ENCODE results near the gene CDH24.
A peak's percentile ranks its signal among the peaks of the same experiment; 100 is the strongest.
"Not testable (repeated sequence)": the region's sequence is repeated elsewhere in the genome, so short reads cannot be mapped to it uniquely, and the experiment has no call there.

CDH24 gene

GRCh38 chr14:23009939-23010726 lies 47.2 kb downstream of the CDH24 start, which contains the start of gene C14orf93:
C14orf93 (minus strand) TSS chr14:23010143; CDS start chr14:22999023, 11,120 bp downstream.
- DNase-seq: peak; percentile 87
- Mint-ChIP-seq H3K4me1 (peaks cover 45% of the 10 kb centered on the region), H3K27me3 (no peaks in the 10 kb centered on the region), H3K36me3 (ENCODE audit: low read depth) (no peaks in the 10 kb centered on the region), H3K9me3 (no peaks in the 10 kb centered on the region), H3K27ac (peak within 1 kb of the TSS; percentile 95), H3K4me3 (peak within 1 kb of the TSS; percentile 95)
- no peak for ATAC-seq

DNA sequence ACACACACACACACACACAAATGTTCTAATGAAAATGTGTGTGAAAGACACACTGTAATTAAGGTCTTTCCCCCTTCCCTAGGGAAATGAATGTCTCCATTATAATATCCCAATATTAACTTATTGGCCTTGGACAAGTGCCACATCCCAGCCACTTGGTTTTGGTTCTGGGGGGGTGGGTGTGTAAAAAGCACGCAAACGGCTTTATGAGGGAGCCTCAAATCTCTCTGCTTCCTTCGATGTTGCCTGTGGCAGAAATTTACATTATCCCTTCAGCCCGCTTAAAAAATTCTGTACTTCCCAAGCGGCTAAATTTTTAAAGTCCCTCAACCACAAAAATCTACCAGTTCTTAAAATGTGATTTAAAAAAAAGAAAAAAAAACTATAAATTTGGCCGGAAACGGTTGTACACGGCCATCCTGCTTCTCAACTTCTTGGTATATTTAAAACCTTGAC lies 47.8 kb downstream of the CDH24 start:
- Mint-ChIP-seq H3K27ac (peak overlapping the region; percentile 95), H3K36me3 (ENCODE audit: low read depth) (no peaks in the 10 kb centered on the region), H3K4me3 (peak overlapping the region; percentile 95), H3K4me1 (peaks cover 45% of the 10 kb centered on the region), H3K9me3 (no peaks in the 10 kb centered on the region), H3K27me3 (no peaks in the 10 kb centered on the region)
- DNase-seq (no peak), ATAC-seq (no peak)

- DNase-seq (no peak), ATAC-seq (no peak)
- Mint-ChIP-seq H3K27ac (peak overlapping the region; percentile 50), H3K36me3 (ENCODE audit: low read depth) (no peaks in the 10 kb centered on the region), H3K27me3 (no peaks in the 10 kb centered on the region), H3K4me3 (peak overlapping the region; percentile 95), H3K4me1 (peaks cover 45% of the 10 kb centered on the region), H3K9me3 (no peaks in the 10 kb centered on the region)
Observed at GRCh38 chr14:23008831-23009230, 48.5 kb downstream of the CDH24 start.

DNA sequence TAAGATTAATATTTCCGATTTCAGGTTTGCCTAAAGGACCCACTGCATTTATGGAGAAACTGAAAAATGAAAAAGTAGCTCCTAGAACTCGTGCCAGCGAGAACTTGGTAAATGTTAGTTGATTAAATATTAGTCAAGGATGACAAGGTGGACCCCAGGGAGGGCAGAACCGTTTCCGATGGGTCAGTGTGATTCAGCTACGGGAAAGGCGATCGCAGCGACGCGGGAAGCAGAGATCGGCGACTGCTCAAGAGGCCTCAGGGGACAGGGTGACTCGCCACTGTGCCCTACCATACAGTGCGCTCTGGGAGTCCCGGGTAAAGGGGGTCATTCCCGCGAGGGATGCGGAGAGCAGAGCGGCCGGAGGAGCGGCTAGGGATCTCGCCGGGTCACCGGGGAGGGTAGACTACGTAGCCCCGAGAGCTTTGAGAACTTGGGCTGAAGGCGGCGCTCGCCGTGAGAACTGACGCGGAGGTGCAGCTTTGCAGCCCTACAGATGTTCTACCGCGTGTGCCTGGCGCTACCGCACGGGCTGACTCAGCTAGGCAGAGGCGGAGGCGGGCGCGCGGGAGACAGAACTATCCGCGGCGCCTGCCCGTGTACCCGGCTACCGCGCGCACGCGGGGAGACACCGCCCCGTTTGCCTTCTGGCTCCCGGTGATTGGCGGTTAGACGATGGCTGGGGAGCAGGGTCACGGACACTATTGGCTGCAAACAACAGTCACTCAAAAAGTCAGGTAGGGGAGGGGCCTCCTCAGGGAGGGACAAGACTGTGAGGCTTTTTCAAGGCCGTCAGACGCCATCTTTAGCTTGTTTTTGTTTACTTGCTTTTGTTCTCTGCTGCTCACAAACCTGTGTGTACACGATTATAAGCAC lies 50.5 kb downstream of the CDH24 start:
- H3K4me1 Mint-ChIP-seq: peaks cover 45% of the 10 kb centered on the region
- no peaks in the 10 kb centered on the region for H3K9me3 Mint-ChIP-seq
- peak overlapping the region; percentile 96 for H3K4me3 Mint-ChIP-seq
- ATAC-seq: peak; percentile 99
- H3K27ac Mint-ChIP-seq: peak overlapping the region; percentile 99
- DNase-seq: peak; percentile 94
- H3K27me3 Mint-ChIP-seq: no peaks in the 10 kb centered on the region
- H3K36me3 Mint-ChIP-seq (ENCODE audit: low read depth): no peaks in the 10 kb centered on the region

- H3K4me3 Mint-ChIP-seq: peak overlapping the region; percentile 96
- H3K36me3 Mint-ChIP-seq (ENCODE audit: low read depth): no peaks in the 10 kb centered on the region
- no peak for ATAC-seq
- no peaks in the 10 kb centered on the region for H3K27me3 Mint-ChIP-seq
- H3K27ac Mint-ChIP-seq: peak overlapping the region; percentile 99
- peaks cover 42% of the 10 kb centered on the region for H3K4me1 Mint-ChIP-seq
- DNase-seq: no peak
- H3K9me3 Mint-ChIP-seq: no peaks in the 10 kb centered on the region
Observed at GRCh38 chr14:23006188-23006534, 51.2 kb downstream of the CDH24 start.

- peak overlapping the region; percentile 96 for H3K4me3 Mint-ChIP-seq
- DNase-seq: no peak
- ATAC-seq: no peak
- no peaks in the 10 kb centered on the region for H3K9me3 Mint-ChIP-seq
- peak overlapping the region; percentile 99 for H3K27ac Mint-ChIP-seq
- peaks cover 43% of the 10 kb centered on the region for H3K4me1 Mint-ChIP-seq
- H3K27me3 Mint-ChIP-seq: no peaks in the 10 kb centered on the region
- H3K36me3 Mint-ChIP-seq (ENCODE audit: low read depth): no peaks in the 10 kb centered on the region
Observed at GRCh38 chr14:23005451-23006187, 51.7 kb downstream of the CDH24 start.

DNA sequence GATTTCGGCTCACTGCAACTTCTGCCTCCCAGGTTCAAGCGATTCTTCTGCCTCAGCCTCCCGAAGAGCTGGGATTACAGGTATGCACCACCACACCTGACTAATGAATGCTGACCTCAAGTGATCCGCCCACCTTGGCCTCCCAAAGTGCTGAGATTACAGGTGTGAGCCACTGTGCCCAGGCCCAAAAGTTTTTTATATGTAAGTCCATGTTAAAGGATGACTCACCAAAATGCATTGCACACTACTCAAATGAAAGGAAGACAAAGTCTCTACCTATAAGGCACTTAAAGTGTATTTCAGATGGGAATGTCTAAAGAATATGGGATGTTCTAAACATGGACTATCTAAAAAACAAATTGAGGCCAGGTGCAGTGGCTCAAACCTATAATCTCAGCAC lies 53.0 kb downstream of the CDH24 start:
- H3K27ac Mint-ChIP-seq; DNase-seq; H3K27me3 Mint-ChIP-seq; H3K9me3 Mint-ChIP-seq; ATAC-seq; H3K36me3 Mint-ChIP-seq (ENCODE audit: low read depth); H3K4me3 Mint-ChIP-seq: not testable (repeated sequence)
- H3K4me1 Mint-ChIP-seq: peaks cover 33% of the 10 kb centered on the region

GRCh38 chr14:23002592-23002991 lies 54.7 kb downstream of the CDH24 start:
- Mint-ChIP-seq H3K4me3 (no peak overlapping the region), H3K27ac (no peak overlapping the region), H3K36me3 (ENCODE audit: low read depth) (no peaks in the 10 kb centered on the region), H3K4me1 (peaks cover 18% of the 10 kb centered on the region), H3K9me3 (no peaks in the 10 kb centered on the region), H3K27me3 (no peaks in the 10 kb centered on the region)
- no peak for ATAC-seq
- DNase-seq: no peak

- H3K27ac Mint-ChIP-seq: no peak overlapping the region
- no peak overlapping the region for H3K4me3 Mint-ChIP-seq
- no peaks in the 10 kb centered on the region for H3K9me3 Mint-ChIP-seq
- no peaks in the 10 kb centered on the region for H3K36me3 Mint-ChIP-seq (ENCODE audit: low read depth)
- DNase-seq (no peak), ATAC-seq (no peak)
- H3K4me1 Mint-ChIP-seq: peaks cover 3% of the 10 kb centered on the region
- H3K27me3 Mint-ChIP-seq: no peaks in the 10 kb centered on the region
Observed at GRCh38 chr14:23000860-23001259, 56.5 kb downstream of the CDH24 start.

DNA sequence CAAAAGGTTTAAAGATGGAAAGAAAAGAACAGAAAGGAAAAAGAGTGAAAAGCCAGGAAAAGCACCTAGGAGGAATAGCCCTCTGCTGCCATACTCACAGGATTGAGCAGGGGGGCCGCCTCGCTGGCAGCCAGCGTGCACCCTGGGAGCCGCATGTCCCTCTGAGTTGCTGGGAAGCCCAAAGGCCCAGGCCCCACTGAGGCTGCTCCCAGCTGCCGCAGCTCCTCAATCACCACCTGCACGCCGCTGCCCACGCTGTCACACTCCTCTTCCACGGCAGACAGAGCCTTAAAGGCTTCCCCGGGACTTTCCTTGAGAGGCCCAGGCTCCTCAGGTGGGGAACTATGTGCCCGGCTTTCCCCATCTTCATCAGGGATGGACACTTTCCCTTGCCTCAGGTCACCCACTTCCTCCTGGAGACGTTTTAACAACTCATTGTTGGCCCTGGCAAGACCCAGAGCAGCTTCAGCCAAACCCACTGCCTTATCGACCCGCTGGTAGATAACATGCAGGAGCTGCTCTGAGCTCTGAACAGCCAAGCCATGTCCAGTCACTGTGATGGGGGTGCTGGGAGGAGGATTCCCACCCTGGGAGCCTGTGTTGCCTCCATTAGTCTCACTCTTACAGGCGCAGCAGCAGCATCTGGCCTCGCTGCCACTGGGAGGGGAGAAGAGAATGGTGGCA lies 58.8 kb downstream of the CDH24 start:
- Mint-ChIP-seq H3K36me3 (ENCODE audit: low read depth) (no peaks in the 10 kb centered on the region), H3K9me3 (no peaks in the 10 kb centered on the region), H3K4me1 (peaks cover 2% of the 10 kb centered on the region), H3K27me3 (no peaks in the 10 kb centered on the region), H3K27ac (no peak overlapping the region), H3K4me3 (no peak overlapping the region)
- ATAC-seq (no peak), DNase-seq (no peak)

DNA sequence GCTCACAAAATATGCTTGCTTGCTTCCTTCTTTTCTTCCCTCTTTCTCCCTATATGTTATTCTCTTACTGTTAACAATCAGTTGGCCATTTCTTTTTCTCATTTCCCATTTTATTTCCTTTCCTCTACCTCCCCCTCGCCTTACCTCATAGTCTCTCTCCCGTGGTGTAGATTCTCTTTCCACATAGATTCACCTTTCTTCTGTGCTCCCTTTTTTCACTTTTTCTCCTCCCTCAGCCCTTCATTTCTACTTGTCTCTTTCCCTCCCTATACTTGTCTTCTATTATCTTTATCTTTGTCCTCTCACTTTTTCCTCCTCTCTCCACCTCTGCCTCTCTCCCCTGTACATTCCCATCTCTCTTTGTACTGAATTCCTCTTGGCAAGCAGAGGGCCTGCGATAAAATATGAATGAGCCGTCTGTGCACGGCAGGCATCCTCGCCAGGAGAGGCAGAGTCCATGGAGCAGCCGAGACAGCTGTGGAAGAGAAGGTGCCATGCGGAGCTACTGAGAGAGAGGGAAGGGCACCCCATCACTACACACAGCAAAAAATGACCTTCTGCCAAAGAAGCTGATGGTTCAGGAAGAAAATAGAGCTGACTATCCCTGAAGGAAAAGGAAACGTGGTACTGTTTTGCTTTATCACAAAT lies 59.5 kb downstream of the CDH24 start:
- ATAC-seq: no peak

More for the DNA sequence above, 59.5 kb downstream of the CDH24 start:
- Mint-ChIP-seq H3K9me3 (no peaks in the 10 kb centered on the region), H3K27ac (no peak overlapping the region), H3K36me3 (ENCODE audit: low read depth) (no peaks in the 10 kb centered on the region), H3K4me3 (no peak overlapping the region), H3K27me3 (no peaks in the 10 kb centered on the region), H3K4me1 (peaks cover 2% of the 10 kb centered on the region)
- DNase-seq: no peak
